Measurements from ENCODE around the gene LSM7. TPM values are rescaled to one million over a fixed set of nuclear protein-coding genes. Genes with fewer than 3 reads are reported as not detected.

The LSM7 gene
- total and polyA plus RNA-seq, 2 experiments from 2014 or later: 299 to 409 TPM

DNA sequence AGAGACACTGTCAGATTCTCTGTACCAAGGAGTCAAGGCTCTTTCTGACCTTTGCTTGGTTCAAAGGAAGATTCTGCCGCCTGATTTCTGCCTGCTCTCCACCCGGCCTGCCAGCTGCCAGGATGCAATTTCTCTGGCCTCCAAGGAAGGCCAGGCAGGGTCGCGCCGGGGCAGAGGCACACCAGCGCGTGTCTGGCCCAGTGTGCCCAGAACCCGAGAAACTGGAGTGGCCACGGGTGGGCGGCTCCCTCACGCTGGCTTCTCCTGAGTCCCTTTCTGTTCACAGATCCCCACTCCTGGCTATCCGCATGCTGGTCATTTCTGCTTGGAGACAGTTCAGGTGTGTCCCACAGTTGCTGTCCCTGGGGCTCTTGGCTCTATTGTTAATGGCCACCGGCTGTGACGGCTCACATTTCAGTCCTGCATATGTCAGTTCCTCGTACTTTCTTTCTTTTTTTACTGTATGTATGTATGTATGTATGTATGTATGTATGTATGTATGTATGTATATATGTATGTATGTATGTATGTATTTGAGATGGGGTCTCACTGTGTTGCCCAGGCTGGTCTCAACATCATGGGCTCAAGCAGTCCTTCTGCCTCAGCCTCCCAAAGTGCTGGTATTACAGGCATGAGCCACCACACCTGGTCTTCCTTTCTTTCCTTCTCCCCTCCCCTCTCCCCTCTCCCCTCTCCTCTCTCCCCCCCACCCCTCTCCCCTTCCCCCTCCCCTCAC is 48.6 kb upstream of the LSM7 start (continued):
- TF ChIP-seq EZH2phosphoT487 (IDR thresholded peaks at IDR 0.05; ENCODE audit: unreplicated experiment) (no peak), STAT1 (IDR thresholded peaks at IDR 0.05; ENCODE audit: unreplicated experiment) (no peak), CTCF (conservative IDR thresholded peaks at IDR 0.05; ENCODE audit: low read depth in 2 of 2) (no peak)

DNA sequence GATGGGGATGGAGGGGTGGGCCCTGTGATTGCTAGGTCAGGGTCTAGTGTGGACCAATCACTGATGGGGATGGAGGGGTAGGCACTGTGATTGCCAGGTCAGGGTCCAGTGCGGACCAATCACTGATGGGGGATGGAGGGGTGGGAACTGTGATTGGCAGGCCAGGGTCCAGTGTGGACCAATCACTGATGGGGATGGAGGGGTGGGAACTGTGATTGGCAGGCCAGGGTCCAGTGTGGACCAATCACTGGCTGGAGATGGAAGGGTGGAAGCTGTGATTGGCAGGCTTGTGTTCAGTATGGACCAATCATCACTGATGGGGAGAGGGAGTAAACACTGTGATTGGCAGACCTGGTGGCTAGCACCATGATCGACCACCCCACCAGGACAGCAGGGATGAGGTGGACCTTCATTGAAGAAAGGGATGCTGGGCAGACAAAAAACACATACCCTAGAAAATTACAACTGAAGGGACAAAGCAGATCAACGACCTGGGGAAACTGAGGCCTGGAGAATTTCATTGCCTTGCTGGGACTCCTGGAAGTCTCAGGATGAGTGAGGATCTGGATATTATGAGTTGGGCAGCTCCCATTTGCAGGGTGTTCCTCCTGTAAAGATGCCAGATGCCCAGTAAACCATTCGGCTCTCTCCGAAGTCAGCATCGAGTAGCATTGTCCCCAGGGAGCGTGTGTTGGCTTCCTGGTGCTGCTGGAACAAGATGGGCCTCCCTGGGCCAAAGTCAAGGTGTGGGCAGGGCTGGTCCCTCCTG is 47.2 kb upstream of the LSM7 start:
- H3K36me3 ChIP-seq (ENCODE audit: insufficient read depth): no peaks in the 10 kb centered on the region
- no peaks in the 10 kb centered on the region for H3K27me3 ChIP-seq (ENCODE audit: insufficient read depth)
- H2AFZ ChIP-seq: no peak overlapping the region
- H3K9me2 ChIP-seq (ENCODE audit: insufficient read depth): 0 out of 2 replicates have a peak, but pooled peaks cover 3% of the 10 kb centered on the region
- H3K27ac ChIP-seq (ENCODE audit: low read depth): no peak overlapping the region
- H3K79me2 ChIP-seq (replicated peaks; ENCODE audit: insufficient read depth): no peaks in the 10 kb centered on the region
- no peak overlapping the region for H3K4me3 ChIP-seq
- Mint-ChIP-seq H3K4me1 (no peaks in the 10 kb centered on the region; the same call in 2 of the 3 replicates), H3K36me3 (ENCODE audit: low read depth) (peaks cover 12% of the 10 kb centered on the region), H3K4me3 (no peak overlapping the region), H3K27me3 (ENCODE audit: insufficient read depth, low read depth, poor library complexity) (peaks cover 17% of the 10 kb centered on the region), H3K27ac (no peak overlapping the region), H3K9me3 (peaks cover 28% of the 10 kb centered on the region)
- H3K4me1 ChIP-seq (ENCODE audit: insufficient read depth): no peaks in the 10 kb centered on the region
- no peaks in the 10 kb centered on the region for H4K20me1 ChIP-seq (replicated peaks; ENCODE audit: insufficient read depth)
- no peak overlapping the region for H3K4me2 ChIP-seq
- no peaks in the 10 kb centered on the region; the same call in 1 of the 2 replicates for H3F3A ChIP-seq (replicated peaks; ENCODE audit: low read depth)
- ATAC-seq: no peak; the same call in 2 of the 3 replicates
- no peak for DNase-seq (ENCODE audit: low spot score)
- no peak for TF ChIP-seq EZH2 (IDR thresholded peaks at IDR 0.05; ENCODE audit: low read depth, unreplicated experiment)
- TF ChIP-seq, protein P1, sequence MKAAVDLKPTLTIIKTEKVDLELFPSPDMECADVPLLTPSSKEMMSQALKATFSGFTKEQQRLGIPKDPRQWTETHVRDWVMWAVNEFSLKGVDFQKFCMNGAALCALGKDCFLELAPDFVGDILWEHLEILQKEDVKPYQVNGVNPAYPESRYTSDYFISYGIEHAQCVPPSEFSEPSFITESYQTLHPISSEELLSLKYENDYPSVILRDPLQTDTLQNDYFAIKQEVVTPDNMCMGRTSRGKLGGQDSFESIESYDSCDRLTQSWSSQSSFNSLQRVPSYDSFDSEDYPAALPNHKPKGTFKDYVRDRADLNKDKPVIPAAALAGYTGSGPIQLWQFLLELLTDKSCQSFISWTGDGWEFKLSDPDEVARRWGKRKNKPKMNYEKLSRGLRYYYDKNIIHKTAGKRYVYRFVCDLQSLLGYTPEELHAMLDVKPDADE (IDR thresholded peaks at IDR 0.05): no peak
- TF ChIP-seq, protein P2, sequence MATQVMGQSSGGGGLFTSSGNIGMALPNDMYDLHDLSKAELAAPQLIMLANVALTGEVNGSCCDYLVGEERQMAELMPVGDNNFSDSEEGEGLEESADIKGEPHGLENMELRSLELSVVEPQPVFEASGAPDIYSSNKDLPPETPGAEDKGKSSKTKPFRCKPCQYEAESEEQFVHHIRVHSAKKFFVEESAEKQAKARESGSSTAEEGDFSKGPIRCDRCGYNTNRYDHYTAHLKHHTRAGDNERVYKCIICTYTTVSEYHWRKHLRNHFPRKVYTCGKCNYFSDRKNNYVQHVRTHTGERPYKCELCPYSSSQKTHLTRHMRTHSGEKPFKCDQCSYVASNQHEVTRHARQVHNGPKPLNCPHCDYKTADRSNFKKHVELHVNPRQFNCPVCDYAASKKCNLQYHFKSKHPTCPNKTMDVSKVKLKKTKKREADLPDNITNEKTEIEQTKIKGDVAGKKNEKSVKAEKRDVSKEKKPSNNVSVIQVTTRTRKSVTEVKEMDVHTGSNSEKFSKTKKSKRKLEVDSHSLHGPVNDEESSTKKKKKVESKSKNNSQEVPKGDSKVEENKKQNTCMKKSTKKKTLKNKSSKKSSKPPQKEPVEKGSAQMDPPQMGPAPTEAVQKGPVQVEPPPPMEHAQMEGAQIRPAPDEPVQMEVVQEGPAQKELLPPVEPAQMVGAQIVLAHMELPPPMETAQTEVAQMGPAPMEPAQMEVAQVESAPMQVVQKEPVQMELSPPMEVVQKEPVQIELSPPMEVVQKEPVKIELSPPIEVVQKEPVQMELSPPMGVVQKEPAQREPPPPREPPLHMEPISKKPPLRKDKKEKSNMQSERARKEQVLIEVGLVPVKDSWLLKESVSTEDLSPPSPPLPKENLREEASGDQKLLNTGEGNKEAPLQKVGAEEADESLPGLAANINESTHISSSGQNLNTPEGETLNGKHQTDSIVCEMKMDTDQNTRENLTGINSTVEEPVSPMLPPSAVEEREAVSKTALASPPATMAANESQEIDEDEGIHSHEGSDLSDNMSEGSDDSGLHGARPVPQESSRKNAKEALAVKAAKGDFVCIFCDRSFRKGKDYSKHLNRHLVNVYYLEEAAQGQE (IDR thresholded peaks at IDR 0.05; ENCODE audit: unreplicated experiment): no peak
- TF ChIP-seq POLR2AphosphoS5 (IDR thresholded peaks at IDR 0.05; ENCODE audit: low read depth): no peak
- no peak for TF ChIP-seq EZH2phosphoT487 (IDR thresholded peaks at IDR 0.05; ENCODE audit: unreplicated experiment)
- no peak for TF ChIP-seq NANOG (IDR thresholded peaks at IDR 0.05; ENCODE audit: borderline replicate concordance)
- no peak for TF ChIP-seq CTCF (conservative IDR thresholded peaks at IDR 0.05; ENCODE audit: low read depth in 2 of 2)
- TF ChIP-seq JUNB (IDR thresholded peaks at IDR 0.05; ENCODE audit: unreplicated experiment): no peak
- TF ChIP-seq ZNF114 (CRISPR knock-in tag; IDR thresholded peaks at IDR 0.05): no peak
- TF ChIP-seq STAT1 (IDR thresholded peaks at IDR 0.05; ENCODE audit: unreplicated experiment): no peak

Data from GM23338 (cell line).